Endothelial cell of umbilical vein (primary cell): ENCODE data around the gene ATP9B.

ENCODE experiments used
- POLR2A ChIP-seq: IDR thresholded peaks from 2 replicates; pipeline ENCODE4 v1.6.1; 2012; ENCODE audit warnings: low read depth, mild to moderate bottlenecking, control low read depth, low read length
- POLR2AphosphoS5 ChIP-seq: IDR thresholded peaks from 2 replicates; pipeline ENCODE4 v1.6.1; 2012; ENCODE audit warnings: low read depth, mild to moderate bottlenecking, control low read depth, low read length, moderate library complexity; ENCODE audit not compliant: insufficient read depth
- TF ChIP-seq, protein P1 (sequence below), 2 donors: IDR thresholded peaks; 1 replicate in 1 of 2; 2 replicates in 1 of 2; pipeline ENCODE4 v1.5.1; 2011; ENCODE audit warnings: low read length in 2 of 2, mild to moderate bottlenecking in 2 of 2, moderate library complexity in 2 of 2, control low read depth in 1 of 2, inconsistent platforms in 1 of 2, low read depth in 1 of 2; ENCODE audit not compliant: insufficient read depth in 1 of 2; ENCODE audit errors: extremely low read depth in 1 of 2

DNA sequence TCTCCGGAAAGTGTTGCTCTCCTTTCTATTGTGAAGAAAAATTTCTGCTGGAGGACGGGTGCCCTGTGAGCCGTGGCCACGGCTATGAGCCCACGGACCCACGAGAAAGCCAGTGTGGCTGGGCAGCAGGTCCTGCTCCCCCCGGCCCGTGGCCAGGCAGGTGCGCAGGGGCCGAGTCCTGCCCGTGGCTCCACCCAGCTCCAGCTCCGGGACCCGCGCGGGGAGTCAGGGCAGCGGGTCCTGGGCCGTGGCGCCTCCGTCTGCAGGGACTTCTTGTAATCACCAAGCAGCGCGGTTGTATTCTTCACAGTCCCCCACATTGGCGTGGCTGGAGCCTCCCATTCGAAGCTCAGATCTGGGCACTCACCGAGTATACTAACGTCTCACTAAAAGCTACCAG is 46.6 kb upstream of the ATP9B start:
- TF ChIP-seq, protein P1, sequence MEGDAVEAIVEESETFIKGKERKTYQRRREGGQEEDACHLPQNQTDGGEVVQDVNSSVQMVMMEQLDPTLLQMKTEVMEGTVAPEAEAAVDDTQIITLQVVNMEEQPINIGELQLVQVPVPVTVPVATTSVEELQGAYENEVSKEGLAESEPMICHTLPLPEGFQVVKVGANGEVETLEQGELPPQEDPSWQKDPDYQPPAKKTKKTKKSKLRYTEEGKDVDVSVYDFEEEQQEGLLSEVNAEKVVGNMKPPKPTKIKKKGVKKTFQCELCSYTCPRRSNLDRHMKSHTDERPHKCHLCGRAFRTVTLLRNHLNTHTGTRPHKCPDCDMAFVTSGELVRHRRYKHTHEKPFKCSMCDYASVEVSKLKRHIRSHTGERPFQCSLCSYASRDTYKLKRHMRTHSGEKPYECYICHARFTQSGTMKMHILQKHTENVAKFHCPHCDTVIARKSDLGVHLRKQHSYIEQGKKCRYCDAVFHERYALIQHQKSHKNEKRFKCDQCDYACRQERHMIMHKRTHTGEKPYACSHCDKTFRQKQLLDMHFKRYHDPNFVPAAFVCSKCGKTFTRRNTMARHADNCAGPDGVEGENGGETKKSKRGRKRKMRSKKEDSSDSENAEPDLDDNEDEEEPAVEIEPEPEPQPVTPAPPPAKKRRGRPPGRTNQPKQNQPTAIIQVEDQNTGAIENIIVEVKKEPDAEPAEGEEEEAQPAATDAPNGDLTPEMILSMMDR (IDR thresholded peaks at IDR 0.05; ENCODE audit: extremely low read depth in 1 of 2, insufficient read depth in 1 of 2, low read depth in 1 of 2, low read length in 2 of 2), result no peak
- no peak for TF ChIP-seq POLR2AphosphoS5
- no peak for TF ChIP-seq POLR2A
